Duodenal mucosa (tissue), 2 donors: ENCODE data around the gene NCLN.
"Not testable (repeated sequence)": the region's sequence is repeated elsewhere in the genome, so short reads cannot be mapped to it uniquely, and the experiment has no call there.

Experiments
- H3K27ac ChIP-seq: one replicate; pipeline ENCODE4 v1.7.0; 2013; ENCODE audit warnings: low read depth, low read length
- H3K27me3 ChIP-seq, 2 donors: one replicate each; pipeline ENCODE4 v1.7.0; 2013; ENCODE audit warnings: low read length in 2 of 2, control low read depth in 1 of 2; ENCODE audit not compliant: insufficient read depth in 2 of 2, control insufficient read depth in 1 of 2
- H3K36me3 ChIP-seq, 2 donors: one replicate each; pipeline ENCODE4 v1.7.0; 2013; ENCODE audit warnings: low read length in 2 of 2, control low read depth in 1 of 2; ENCODE audit not compliant: insufficient read depth in 2 of 2, control insufficient read depth in 1 of 2
- H3K4me1 ChIP-seq, 2 donors: one replicate each; pipeline ENCODE4 v1.7.0; 2013; ENCODE audit warnings: low read length in 2 of 2, control low read depth in 1 of 2; ENCODE audit not compliant: insufficient read depth in 2 of 2, control insufficient read depth in 1 of 2
- H3K4me3 ChIP-seq, 2 donors: one replicate each; pipeline ENCODE4 v1.7.0; 2013; ENCODE audit warnings: low read length in 2 of 2, low read depth in 1 of 2
- H3K9ac ChIP-seq, 2 donors: one replicate each; pipeline ENCODE4 v1.7.0; 2013; ENCODE audit warnings: low read length in 2 of 2, low read depth in 1 of 2
- H3K9me3 ChIP-seq, 2 donors: one replicate each; pipeline ENCODE4 v1.7.0; 2013; ENCODE audit warnings: low read length in 2 of 2, control low read depth in 1 of 2; ENCODE audit not compliant: control insufficient read depth in 1 of 2

NCLN gene

GRCh38 chr19:3211191-3211590 is 25.5 kb downstream of the NCLN start:
- no peaks in the 10 kb centered on the region for H3K27me3 ChIP-seq
- no peak overlapping the region for H3K9ac ChIP-seq
- no peak overlapping the region for H3K4me3 ChIP-seq

GRCh38 chr19:3213159-3213558 is 27.4 kb downstream of the NCLN start:
- peaks cover 0 to under 1% of the 10 kb centered on the region in 2 donors for H3K36me3 ChIP-seq
- H3K4me1 ChIP-seq: no peaks in the 10 kb centered on the region
- no peak overlapping the region for H3K9ac ChIP-seq
- no peak overlapping the region for H3K4me3 ChIP-seq
- no peaks in the 10 kb centered on the region for H3K9me3 ChIP-seq
- no peak overlapping the region for H3K27ac ChIP-seq
- no peaks in the 10 kb centered on the region for H3K27me3 ChIP-seq

More at GRCh38 chr19:3211191-3211590, 25.5 kb downstream of the NCLN start:
- Histone ChIP-seq H3K27ac (no peak overlapping the region), H3K36me3 (peaks cover 6 to 16% of the 10 kb centered on the region in 2 donors), H3K9me3 (no peaks in the 10 kb centered on the region), H3K4me1 (no peaks in the 10 kb centered on the region)

- Histone ChIP-seq H3K27ac (no peak overlapping the region), H3K27me3 (no peaks in the 10 kb centered on the region), H3K9ac (no peak overlapping the region), H3K36me3 (no peaks in the 10 kb centered on the region), H3K9me3 (no peaks in the 10 kb centered on the region), H3K4me3 (no peak overlapping the region), H3K4me1 (no peaks in the 10 kb centered on the region)
These were observed 31.1 kb downstream of the NCLN start for GRCh38 chr19:3216874-3217273.

GRCh38 chr19:3220576-3220975 is 34.8 kb downstream of the NCLN start:
- Histone ChIP-seq H3K4me1 (no peaks in the 10 kb centered on the region), H3K4me3 (no peak overlapping the region), H3K27me3 (peaks cover 5 to 9% of the 10 kb centered on the region in 2 donors), H3K9me3 (no peaks in the 10 kb centered on the region), H3K9ac (no peak overlapping the region), H3K36me3 (no peaks in the 10 kb centered on the region), H3K27ac (no peak overlapping the region)

GRCh38 chr19:3221576-3221975 is 35.8 kb downstream of the NCLN start:
- not testable (repeated sequence) for H3K36me3 ChIP-seq, H3K9ac ChIP-seq, H3K9me3 ChIP-seq, H3K4me3 ChIP-seq, H3K27ac ChIP-seq, H3K4me1 ChIP-seq
- H3K27me3 ChIP-seq: peaks cover 13 to 18% of the 10 kb centered on the region in 2 donors

GRCh38 chr19:3222709-3223108 is 37.0 kb downstream of the NCLN start:
- Histone ChIP-seq H3K9ac (no peak overlapping the region), H3K36me3 (no peaks in the 10 kb centered on the region), H3K9me3 (no peaks in the 10 kb centered on the region), H3K27me3 (peaks cover 24 to 29% of the 10 kb centered on the region in 2 donors), H3K27ac (no peak overlapping the region), H3K4me3 (no peak overlapping the region), H3K4me1 (no peaks in the 10 kb centered on the region)

- no peaks in the 10 kb centered on the region for H3K36me3 ChIP-seq
- no peak within 1 kb of the TSS for H3K9ac ChIP-seq
- H3K9me3 ChIP-seq: no peaks in the 10 kb centered on the region
- peaks cover 35 to 43% of the 10 kb centered on the region in 2 donors for H3K27me3 ChIP-seq
- no peak within 1 kb of the TSS for H3K27ac ChIP-seq
- H3K4me3 ChIP-seq: no peak within 1 kb of the TSS
- H3K4me1 ChIP-seq: no peaks in the 10 kb centered on the region
These were observed 38.8 kb downstream of the NCLN start, which contains the start of gene CELF5 for GRCh38 chr19:3224346-3225168. Gene CELF5, plus strand, starts transcription at chr19:3224661. Its CDS starts 79 bp downstream, at chr19:3224740.

- H3K9ac ChIP-seq: no peak overlapping the region
- H3K9me3 ChIP-seq: no peaks in the 10 kb centered on the region
- H3K4me3 ChIP-seq: no peak overlapping the region
- H3K27ac ChIP-seq: no peak overlapping the region
- H3K27me3 ChIP-seq: peaks cover 40 to 45% of the 10 kb centered on the region in 2 donors
- no peaks in the 10 kb centered on the region for H3K36me3 ChIP-seq
- no peaks in the 10 kb centered on the region for H3K4me1 ChIP-seq
These were observed 39.4 kb downstream of the NCLN start for GRCh38 chr19:3225169-3225485.

GRCh38 chr19:3225677-3226093 is 40.0 kb downstream of the NCLN start:
- no peaks in the 10 kb centered on the region for H3K36me3 ChIP-seq
- peaks cover 40 to 45% of the 10 kb centered on the region in 2 donors for H3K27me3 ChIP-seq
- H3K4me1 ChIP-seq: no peaks in the 10 kb centered on the region
- no peak overlapping the region for H3K27ac ChIP-seq
- no peaks in the 10 kb centered on the region for H3K9me3 ChIP-seq
- no peak overlapping the region for H3K9ac ChIP-seq
- H3K4me3 ChIP-seq: no peak overlapping the region

- no peak overlapping the region for H3K9ac ChIP-seq
- peaks cover 45 to 46% of the 10 kb centered on the region in 2 donors for H3K27me3 ChIP-seq
- no peaks in the 10 kb centered on the region for H3K4me1 ChIP-seq
- no peaks in the 10 kb centered on the region for H3K9me3 ChIP-seq
- H3K36me3 ChIP-seq: no peaks in the 10 kb centered on the region
- H3K27ac ChIP-seq: no peak overlapping the region
- H3K4me3 ChIP-seq: no peak overlapping the region
These were observed 41.4 kb downstream of the NCLN start for GRCh38 chr19:3227054-3227626.
